HEK293T (cell line): Measurements from ENCODE around the gene ERI3.

ENCODE experiments used
- ARNT ChIP-seq: fragments of 450-650 bp; IDR thresholded peaks from 2 replicates; pipeline ENCODE4 v1.6.1; 2017; ENCODE audit warnings: mild to moderate bottlenecking
- BHLHE40 ChIP-seq: fragments of 450-650 bp; IDR thresholded peaks from 2 replicates; pipeline ENCODE4 v1.6.1; 2016; ENCODE audit warnings: mild to moderate bottlenecking, moderate library complexity, borderline replicate concordance
- CTBP1 ChIP-seq: fragments of 450-650 bp; IDR thresholded peaks from 2 replicates; pipeline ENCODE4 v1.6.1; 2016; ENCODE audit warnings: borderline replicate concordance
- FOXA1 ChIP-seq: fragments of 450-650 bp; IDR thresholded peaks from 2 replicates; pipeline ENCODE4 v1.6.1; 2016; ENCODE audit warnings: mild to moderate bottlenecking
- FOXM1 ChIP-seq: fragments of 450-650 bp; IDR thresholded peaks from 2 replicates; pipeline ENCODE4 v1.6.1; 2017; ENCODE audit warnings: mild to moderate bottlenecking, borderline replicate concordance
- HDGF ChIP-seq: fragments of 450-650 bp; IDR thresholded peaks from 2 replicates; pipeline ENCODE4 v1.6.1; 2017; ENCODE audit warnings: antibody characterized with exemption, borderline replicate concordance
- NFRKB ChIP-seq: fragments of 450-650 bp; IDR thresholded peaks from 2 replicates; pipeline ENCODE4 v1.6.1; 2016; ENCODE audit warnings: mild to moderate bottlenecking, moderate library complexity
- PKNOX1 ChIP-seq: fragments of 450-650 bp; IDR thresholded peaks from 2 replicates; pipeline ENCODE4 v1.6.1; 2016
- SP1 ChIP-seq: fragments of 450-650 bp; IDR thresholded peaks from 2 replicates; pipeline ENCODE4 v1.6.1; 2017
- TARDBP ChIP-seq: fragments of 450-650 bp; IDR thresholded peaks from 2 replicates; pipeline ENCODE4 v1.6.1; 2016
- ZNF384 ChIP-seq: fragments of 450-650 bp; IDR thresholded peaks from 2 replicates; pipeline ENCODE4 v1.6.1; 2016

GRCh38 chr1:44239961-44240371 is 115.1 kb downstream of the ERI3 start:
- TF ChIP-seq CTBP1 (no peak), TARDBP (no peak), ZNF384 (no peak), BHLHE40 (no peak), PKNOX1 (no peak), FOXM1 (no peak), HDGF (no peak), FOXA1 (no peak), NFRKB (no peak), SP1 (no peak), ARNT (no peak)
